Fibroblast of skin of right biceps (primary cell): ENCODE data around the gene ADCY1.

Source experiments
- DNase-seq: peaks from one replicate; pipeline ENCODE4 v3.0.0-alpha.2; 2013

Gene ADCY1

DNA sequence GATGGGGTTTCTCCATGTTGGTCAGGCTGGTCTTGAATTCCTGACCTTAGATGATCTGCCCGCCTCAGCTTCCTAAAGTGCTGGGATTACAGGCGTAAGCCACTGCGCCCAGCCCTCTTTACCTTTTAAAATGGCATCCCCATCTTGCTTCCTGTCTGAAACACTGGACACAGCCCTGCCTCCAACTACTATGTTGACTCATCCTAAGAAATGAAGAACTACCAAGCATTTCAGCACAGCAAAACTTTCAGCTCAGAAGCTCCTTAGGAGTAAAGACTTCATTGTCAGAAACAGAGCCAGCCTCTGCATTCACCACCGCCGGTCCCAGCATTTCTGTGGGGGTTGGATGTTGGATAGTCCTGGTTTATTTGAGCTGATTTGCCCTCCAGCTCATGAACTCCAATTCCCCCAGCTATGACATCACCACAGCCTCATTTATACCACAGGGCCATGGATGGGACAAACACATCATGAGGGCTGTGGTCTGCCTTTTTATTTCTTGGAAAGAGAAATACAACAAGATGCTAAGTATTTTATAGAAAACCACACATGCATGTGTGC, 123.5 kb downstream of the ADCY1 start:
- DNase-seq, result peak; percentile 42

- DNase-seq, result no peak
Observed at GRCh38 chr7:45698303-45699014, 124.3 kb downstream of the ADCY1 start.

DNA sequence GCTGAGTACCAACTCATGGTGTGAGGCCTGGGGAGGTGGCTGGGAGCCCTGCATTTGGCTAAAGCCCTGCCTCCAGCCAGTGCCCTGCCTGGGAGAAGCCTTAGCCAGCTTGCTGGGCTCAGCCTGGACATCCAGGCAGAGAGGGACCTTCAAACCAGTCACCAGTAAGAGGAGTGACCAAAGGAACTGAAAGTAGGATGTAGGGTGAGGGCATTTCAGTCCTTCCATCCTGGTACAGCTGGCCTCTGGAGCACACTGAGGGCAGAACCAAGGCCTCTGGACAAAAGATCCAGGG, 124.8 kb downstream of the ADCY1 start:
- DNase-seq, result no peak

GRCh38 chr7:45699726-45700390, 125.7 kb downstream of the ADCY1 start:
- no peak for DNase-seq

- no peak for DNase-seq
Observed at GRCh38 chr7:45700556-45700955, 126.4 kb downstream of the ADCY1 start.

- DNase-seq, result no peak
Observed at GRCh38 chr7:45701701-45702510, 127.7 kb downstream of the ADCY1 start.

GRCh38 chr7:45702751-45703150, 128.6 kb downstream of the ADCY1 start:
- no peak for DNase-seq

DNA sequence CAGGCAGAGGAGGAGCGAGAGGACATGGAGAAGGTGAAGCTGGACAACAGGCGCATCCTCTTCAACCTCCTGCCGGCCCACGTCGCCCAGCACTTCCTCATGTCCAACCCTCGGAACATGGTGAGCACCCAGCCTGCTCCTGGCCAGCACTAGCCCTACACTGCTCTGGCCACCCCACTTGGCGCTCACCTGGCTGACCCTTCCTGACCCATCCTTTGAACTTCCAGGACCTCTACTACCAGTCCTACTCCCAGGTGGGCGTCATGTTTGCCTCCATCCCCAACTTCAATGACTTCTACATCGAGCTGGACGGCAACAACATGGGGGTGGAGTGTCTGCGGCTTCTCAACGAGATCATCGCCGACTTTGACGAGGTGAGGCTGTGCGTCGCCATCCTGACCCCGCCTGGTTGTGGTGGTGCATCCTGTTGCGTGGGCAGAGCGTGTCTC, 129.2 kb downstream of the ADCY1 start:
- DNase-seq, result no peak

DNA sequence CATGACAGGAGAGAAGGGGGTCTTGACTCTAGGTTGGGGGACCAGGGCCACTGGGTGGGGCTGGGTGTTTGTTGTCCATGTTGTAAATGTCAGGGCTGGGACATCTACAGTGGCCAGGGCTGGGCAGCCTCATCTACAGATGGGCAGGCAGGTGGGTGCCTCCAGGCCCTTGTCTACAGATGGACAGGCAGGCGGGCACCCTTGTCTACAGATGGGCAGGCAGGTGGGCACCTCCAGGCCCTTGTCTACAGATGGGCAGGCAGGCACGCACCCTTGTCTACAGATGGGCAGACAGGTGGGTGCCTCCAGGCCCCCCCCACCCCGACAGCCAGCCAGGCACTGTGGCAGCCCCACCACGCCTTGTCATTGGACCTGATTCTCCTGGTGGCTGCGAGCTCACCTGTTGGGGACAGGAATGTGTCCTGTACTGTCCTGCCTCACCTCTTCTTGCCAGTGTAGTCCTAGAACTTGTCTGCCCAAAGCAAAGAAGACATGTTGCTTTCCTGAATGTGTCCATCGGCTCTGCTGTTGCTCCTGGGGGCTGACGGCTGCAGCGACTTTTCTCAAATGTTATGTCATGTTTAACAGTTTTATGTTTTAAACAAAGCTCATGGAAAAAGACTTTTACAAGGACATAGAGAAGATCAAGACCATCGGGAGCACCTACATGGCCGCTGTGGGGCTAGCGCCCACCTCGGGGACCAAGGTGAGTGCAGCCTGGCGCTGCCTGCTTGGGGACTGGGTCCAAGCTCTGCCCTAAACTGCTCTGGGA, 129.9 kb downstream of the ADCY1 start:
- no peak for DNase-seq

GRCh38 chr7:45704683-45705016, 130.5 kb downstream of the ADCY1 start:
- DNase-seq, result no peak

- DNase-seq, result no peak
Observed at GRCh38 chr7:45708046-45708950, 134.1 kb downstream of the ADCY1 start.

DNA sequence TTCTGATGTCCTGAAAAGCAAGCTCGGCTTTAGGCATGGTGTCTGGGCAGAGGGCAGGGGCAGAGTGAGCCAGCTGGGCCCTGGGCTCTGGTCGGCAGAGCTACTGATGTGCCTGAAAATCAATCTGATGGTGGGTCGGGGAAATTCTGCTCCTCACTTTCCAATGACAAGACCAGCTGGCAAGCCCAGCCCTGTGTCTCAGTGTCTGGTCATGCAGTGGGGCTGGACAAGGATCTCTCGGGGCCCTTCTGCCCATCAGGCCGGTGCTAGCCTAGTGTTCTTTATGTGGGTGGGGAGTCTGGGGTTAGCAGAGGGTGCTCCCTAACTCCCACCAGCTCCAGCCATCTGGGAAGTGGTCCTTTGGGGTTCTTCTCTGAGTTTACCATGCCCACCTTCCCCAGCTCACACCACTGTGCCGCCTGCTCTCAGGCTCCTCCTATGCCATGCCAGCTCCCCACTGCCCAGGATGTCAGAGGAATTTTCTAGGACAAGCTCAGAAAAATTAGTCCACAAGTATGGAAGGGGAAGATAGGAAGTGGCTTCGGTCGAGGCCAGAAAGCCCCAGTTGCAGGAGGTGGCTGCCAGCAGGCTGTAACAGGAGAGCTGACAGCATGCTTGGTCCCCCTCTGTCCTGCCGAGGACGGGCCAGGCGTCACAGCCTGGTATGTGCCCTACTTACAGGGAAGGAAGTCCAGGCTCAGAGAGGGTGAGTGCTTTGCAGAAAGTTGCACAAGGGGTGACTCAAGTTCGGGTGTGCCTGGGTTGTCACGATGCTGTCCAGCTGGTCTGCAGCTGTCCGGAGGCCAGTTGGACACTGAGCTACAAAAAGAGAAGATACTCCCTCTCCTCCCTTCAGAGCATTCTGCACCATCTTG, 135.2 kb downstream of the ADCY1 start:
- no peak for DNase-seq

- no peak for DNase-seq
Observed at GRCh38 chr7:45710271-45711160, 136.3 kb downstream of the ADCY1 start.

- no peak for DNase-seq
Observed at GRCh38 chr7:45711161-45711490, 137.0 kb downstream of the ADCY1 start.

GRCh38 chr7:45712057-45712689, 138.0 kb downstream of the ADCY1 start:
- DNase-seq, result no peak

DNA sequence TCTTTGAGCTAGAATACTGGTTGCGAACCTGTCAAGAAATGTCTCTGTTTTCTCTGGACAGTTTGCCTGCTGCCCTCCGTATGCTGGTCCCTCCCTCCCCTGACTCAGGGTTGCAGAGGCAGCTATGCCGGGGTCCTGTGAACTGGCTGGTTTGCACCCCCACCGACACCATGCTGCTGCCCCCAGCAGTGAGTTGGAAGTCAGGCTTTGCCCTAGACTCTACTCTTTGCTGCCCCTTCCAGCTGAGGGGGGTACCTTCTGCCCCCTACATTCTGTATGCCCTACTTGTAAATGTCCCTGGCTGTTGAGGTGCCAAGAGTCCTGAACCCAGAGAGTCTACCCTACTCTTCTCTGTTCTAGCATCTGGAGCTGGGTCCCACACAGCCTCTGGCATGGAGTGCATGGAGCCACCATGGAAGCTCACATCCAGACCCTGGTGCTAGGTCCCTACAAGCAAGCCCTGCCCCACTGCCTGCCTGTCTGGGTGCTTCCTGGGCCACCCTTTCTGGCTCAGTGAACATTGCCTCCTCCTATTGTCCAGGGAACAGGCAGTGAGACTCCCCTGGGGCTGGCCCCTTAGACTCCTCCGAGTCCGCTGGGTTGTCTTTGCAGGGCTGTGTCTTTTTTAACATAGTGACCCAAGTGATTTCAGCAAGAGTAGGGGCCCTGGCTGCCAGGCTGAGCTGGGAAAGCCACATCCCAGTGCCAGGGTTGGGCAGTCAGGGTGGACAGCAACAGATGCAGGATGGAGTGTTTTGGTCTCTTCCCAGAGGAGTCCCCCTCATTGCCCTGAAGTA, 138.9 kb downstream of the ADCY1 start:
- no peak for DNase-seq

DNA sequence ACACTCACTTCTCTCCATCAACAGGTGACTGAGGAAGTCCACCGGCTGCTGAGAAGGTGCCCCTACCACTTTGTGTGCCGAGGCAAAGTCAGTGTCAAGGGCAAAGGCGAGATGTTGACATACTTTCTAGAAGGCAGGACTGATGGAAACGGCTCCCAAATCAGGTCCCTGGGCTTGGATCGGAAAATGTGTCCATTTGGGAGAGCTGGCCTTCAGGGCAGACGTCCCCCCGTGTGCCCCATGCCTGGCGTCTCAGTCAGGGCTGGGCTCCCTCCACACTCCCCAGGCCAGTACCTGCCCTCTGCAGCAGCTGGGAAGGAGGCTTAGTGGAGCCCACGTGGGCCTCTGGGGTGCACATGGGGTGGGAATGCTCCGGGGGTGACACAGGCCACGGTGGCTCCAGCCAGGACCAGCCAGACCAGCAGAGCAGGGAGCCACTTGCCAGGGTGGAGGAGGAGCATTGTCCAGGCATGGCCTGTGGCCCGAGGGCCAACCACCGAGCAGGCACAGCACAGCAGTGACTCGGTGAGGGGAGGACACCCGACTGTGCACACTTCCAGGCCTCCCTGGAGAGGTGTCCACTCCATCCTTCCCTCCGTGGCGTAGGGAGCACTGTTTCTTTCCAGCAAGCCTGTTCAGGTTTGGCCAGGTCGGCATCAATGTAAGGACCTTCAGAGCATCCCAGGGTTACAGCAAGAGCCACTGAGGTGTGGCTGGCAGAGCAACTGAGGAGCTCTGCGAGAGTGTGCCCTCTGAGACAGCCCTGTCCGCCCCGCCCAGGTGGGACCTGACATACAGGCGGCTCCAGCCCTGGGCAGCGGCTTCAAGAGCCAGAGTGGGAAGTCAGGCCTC, 139.7 kb downstream of the ADCY1 start:
- DNase-seq, result no peak

GRCh38 chr7:45714521-45714820, 140.3 kb downstream of the ADCY1 start:
- DNase-seq, result no peak
